ENCODE measurements around the gene TSFM. TPM values are rescaled to one million over a fixed set of nuclear protein-coding genes. Genes with fewer than 3 reads are reported as not detected.

The TSFM gene
- total RNA-seq, 1 experiment from 2014 or later, result 53.2 TPM

- peak overlapping the region; percentile 69 for H3K27ac ChIP-seq (ENCODE audit: low read depth, low read length)
- no peak for DNase-seq (ENCODE audit: low read depth, low spot score)
- TF ChIP-seq ATF3 (IDR thresholded peaks at IDR 0.05), result no peak
- TF ChIP-seq EGR1 (IDR thresholded peaks at IDR 0.05; ENCODE audit: low read depth), result no peak
- no peak for TF ChIP-seq MAX (IDR thresholded peaks at IDR 0.05)
- no peak for TF ChIP-seq EZH2phosphoT487 (IDR thresholded peaks at IDR 0.05; ENCODE audit: borderline replicate concordance)
- TF ChIP-seq ZBTB33 (IDR thresholded peaks at IDR 0.05; ENCODE audit: extremely low read depth, insufficient replicate concordance, low read length), result no peak
- no peaks in the 10 kb centered on the region for H3K9me3 ChIP-seq (ENCODE audit: control insufficient read depth in 1 of 2, insufficient read depth in 1 of 2, low read depth in 1 of 2, low read length in 2 of 2)
- POLR2A ChIA-PET, result no interaction called here
- RAD21 ChIA-PET (ENCODE audit: low non-redundant PET in 1 of 2, low total read pairs in 2 of 2, uncharacterized antibody in 2 of 2, unreplicated experiment in 2 of 2), result no interaction called here
- H3K9ac ChIP-seq (ENCODE audit: low read length), result peak overlapping the region; percentile 95
- no TSS peak for BruUV-seq (replicated peaks)
- CTCF ChIA-PET, result no interaction called here
- no peak for ATAC-seq
- peaks cover 33% of the 10 kb centered on the region for H3K79me2 ChIP-seq (ENCODE audit: insufficient read depth, low read length)
- peak overlapping the region; percentile 82 to 98 for H3K4me3 ChIP-seq (replicated peaks in 1 of 2; ENCODE audit: low read depth in 1 of 2, low read length in 2 of 2)
- no peaks in the 10 kb centered on the region for H4K20me1 ChIP-seq (ENCODE audit: insufficient read depth)
- H2AFZ ChIP-seq (ENCODE audit: low read depth, low read length, poor library complexity, severe bottlenecking), result no peak overlapping the region
- H3K36me3 ChIP-seq (ENCODE audit: control insufficient read depth in 1 of 2, insufficient read depth in 2 of 2, low read length in 2 of 2), result peaks cover 18 to 29% of the 10 kb centered on the region in 2 experiments; a peak in 3 of 4 replicates
- peaks cover 18 to 39% of the 10 kb centered on the region in 2 experiments for H3K4me1 ChIP-seq (ENCODE audit: control insufficient read depth in 1 of 2, insufficient read depth in 2 of 2, low read length in 2 of 2)
- no peaks in the 10 kb centered on the region for H3K27me3 ChIP-seq (ENCODE audit: insufficient read depth, low read length)
- no peaks in the 10 kb centered on the region for H3K9me2 ChIP-seq (ENCODE audit: insufficient read depth)
- H3K4me2 ChIP-seq (ENCODE audit: low read length), result peak overlapping the region; percentile 88
- intact Hi-C loops (cut with micrococcal nuclease), result no loop called here
These were observed 31.2 kb upstream of the TSFM start for GRCh38 chr12:57751432-57751787.
